Hepatocyte (in vitro differentiated cells): ENCODE measurements around the gene PPP1R1C. TPM values are rescaled to one million over a fixed set of nuclear protein-coding genes. Genes with fewer than 3 reads are reported as not detected.

Experiments
- DNase-seq: peaks from one replicate; pipeline ENCODE4 v3.0.0-alpha.2; 2016; ENCODE audit warnings: low spot score
- H2AFZ ChIP-seq: fragments of 200-600 bp; sonication (generic); 2 replicates; pipeline ENCODE4 v1.6.0; 2016; ENCODE audit warnings: antibody characterized with exemption, mild to moderate bottlenecking
- H3K27ac ChIP-seq: fragments of 200-600 bp; sonication (generic); 2 replicates; pipeline ENCODE4 v1.5.1; 2016; ENCODE audit warnings: mild to moderate bottlenecking
- H3K27me3 ChIP-seq: fragments of 200-600 bp; sonication (generic); 2 replicates; pipeline ENCODE4 v1.6.1; 2016
- H3K36me3 ChIP-seq: fragments of 200-600 bp; sonication (generic); replicated peaks from 2 replicates; pipeline ENCODE4 v1.5.1; 2016; ENCODE audit warnings: low read depth; ENCODE audit not compliant: insufficient read depth
- H3K4me1 ChIP-seq: fragments of 200-600 bp; sonication (generic); 2 replicates; pipeline ENCODE4 v1.5.1; 2016; ENCODE audit warnings: mild to moderate bottlenecking, moderate library complexity; ENCODE audit not compliant: insufficient read depth
- H3K4me2 ChIP-seq: fragments of 200-600 bp; sonication (generic); 2 replicates; pipeline ENCODE4 v1.6.0; 2016
- H3K4me3 ChIP-seq: fragments of 200-600 bp; sonication (generic); 2 replicates; pipeline ENCODE4 v1.5.1; 2016; ENCODE audit warnings: mild to moderate bottlenecking
- H3K79me2 ChIP-seq: fragments of 200-600 bp; sonication (generic); 2 replicates; pipeline ENCODE4 v1.6.0; 2017; ENCODE audit warnings: mild to moderate bottlenecking
- H3K9me2 ChIP-seq: fragments of 200-600 bp; sonication (generic); replicated peaks from 2 replicates; pipeline ENCODE4 v1.6.0; 2017; ENCODE audit warnings: mild to moderate bottlenecking; ENCODE audit not compliant: insufficient read depth
- H3K9me3 ChIP-seq: fragments of 200-600 bp; sonication (generic); 2 replicates; pipeline ENCODE4 v1.5.1; 2016; ENCODE audit warnings: low read depth, mild to moderate bottlenecking
- H4K20me1 ChIP-seq: fragments of 200-600 bp; sonication (generic); 2 replicates; pipeline ENCODE4 v1.6.0; 2016; ENCODE audit warnings: mild to moderate bottlenecking; ENCODE audit not compliant: insufficient read depth, poor library complexity, severe bottlenecking
- CTCF ChIP-seq: fragments of 200-600 bp; sonication (generic); IDR thresholded peaks from 2 replicates; pipeline ENCODE4 v1.5.1; 2016; ENCODE audit warnings: antibody characterized with exemption, mild to moderate bottlenecking; ENCODE audit not compliant: poor library complexity
- EZH2 ChIP-seq: fragments of 200-600 bp; sonication (generic); IDR thresholded peaks from 2 replicates; pipeline ENCODE4 v1.6.1; 2016; ENCODE audit warnings: antibody characterized with exemption, mild to moderate bottlenecking, borderline replicate concordance
- EZH2phosphoT487 ChIP-seq: fragments of 200-600 bp; sonication (generic); IDR thresholded peaks from one replicate; pipeline ENCODE4 v1.6.1; 2018; ENCODE audit warnings: antibody characterized with exemption, mild to moderate bottlenecking, low read depth, moderate library complexity; ENCODE audit not compliant: unreplicated experiment, severe bottlenecking
- WGBS: methylation state at CpG from one replicate; pipeline ENCODE4 v1.1.6; 2016; ENCODE audit warnings: low lambda C conversion rate; ENCODE audit errors: missing lambda C conversion rate; 5-methylcytosine and 5-hydroxymethylcytosine counted together
- polyA plus RNA-seq: library from polyadenylated mRNA; unstranded; fragments of >200 nt; fragmentation: Nextera tagmentation; extraction: Ambion mirVana; gene quantifications from 2 replicates; pipeline ENCODE4 v1.2.1, GENCODE V29; 2016
- total RNA-seq: library from RNA; depleted of rRNA; stranded (reverse); fragments of >200 nt; gene quantifications from 2 replicates; pipeline ENCODE4 v1.2.3, GENCODE V29; 2014

Gene PPP1R1C
- total and polyA plus RNA-seq, 2 experiments from 2014 or later, result 8.4 to 10.7 TPM

- no peaks in the 10 kb centered on the region for H4K20me1 ChIP-seq
- H3K27ac ChIP-seq, result no peak overlapping the region
- no peaks in the 10 kb centered on the region for H3K36me3 ChIP-seq
- no peaks in the 10 kb centered on the region for H3K9me3 ChIP-seq
- DNase-seq, result no peak
- H3K4me1 ChIP-seq, result peaks cover 13% of the 10 kb centered on the region
- TF ChIP-seq EZH2phosphoT487 (no peak), EZH2 (no peak), CTCF (no peak)
- no peaks in the 10 kb centered on the region for H3K9me2 ChIP-seq
- WGBS, result 71% methylated on average over 1 of the region's 1 CpG
- H3K27me3 ChIP-seq, result no peaks in the 10 kb centered on the region
- no peak overlapping the region for H2AFZ ChIP-seq
- no peaks in the 10 kb centered on the region for H3K79me2 ChIP-seq
- H3K4me2 ChIP-seq, result no peak overlapping the region
- H3K4me3 ChIP-seq, result no peak overlapping the region
Observed at GRCh38 chr2:182058056-182058455, 72.4 kb downstream of the PPP1R1C start.

- DNase-seq, result no peak
- H3K4me3 ChIP-seq, result no peak overlapping the region
- H3K79me2 ChIP-seq, result no peaks in the 10 kb centered on the region
- H3K4me2 ChIP-seq, result no peak overlapping the region
- H3K4me1 ChIP-seq, result peaks cover 27% of the 10 kb centered on the region
- TF ChIP-seq EZH2phosphoT487 (no peak), CTCF (no peak), EZH2 (no peak)
- H4K20me1 ChIP-seq, result no peaks in the 10 kb centered on the region
- H3K9me2 ChIP-seq, result no peaks in the 10 kb centered on the region
- no peaks in the 10 kb centered on the region for H3K9me3 ChIP-seq
- peak overlapping the region; percentile 25 for H2AFZ ChIP-seq
- no peaks in the 10 kb centered on the region for H3K36me3 ChIP-seq
- H3K27ac ChIP-seq, result no peak overlapping the region
- 29% methylated on average over 1 of the region's 1 CpG for WGBS
- H3K27me3 ChIP-seq, result no peaks in the 10 kb centered on the region
Observed at GRCh38 chr2:182061739-182062138, 76.1 kb downstream of the PPP1R1C start.

- Histone ChIP-seq H3K4me1 (peaks cover 33% of the 10 kb centered on the region), H3K4me3 (no peak overlapping the region), H3K36me3 (no peaks in the 10 kb centered on the region), H3K27ac (peak overlapping the region; percentile 35), H4K20me1 (no peaks in the 10 kb centered on the region), H3K79me2 (no peaks in the 10 kb centered on the region), H2AFZ (no peak overlapping the region), H3K4me2 (peak overlapping the region; percentile 45), H3K27me3 (no peaks in the 10 kb centered on the region), H3K9me2 (no peaks in the 10 kb centered on the region), H3K9me3 (no peaks in the 10 kb centered on the region)
- WGBS, result 41% methylated on average over 3 of the region's 3 CpGs
- DNase-seq, result no peak
- TF ChIP-seq CTCF (no peak), EZH2phosphoT487 (no peak), EZH2 (no peak)
Observed at GRCh38 chr2:182062329-182062972, 76.8 kb downstream of the PPP1R1C start.
